Hepatocyte (in vitro differentiated cells): ENCODE results near the gene PDE8B.

ENCODE experiments used
- EZH2 ChIP-seq: fragments of 200-600 bp; sonication (generic); IDR thresholded peaks from 2 replicates; pipeline ENCODE4 v1.6.1; 2016; ENCODE audit warnings: antibody characterized with exemption, mild to moderate bottlenecking, borderline replicate concordance
- EZH2phosphoT487 ChIP-seq: fragments of 200-600 bp; sonication (generic); IDR thresholded peaks from one replicate; pipeline ENCODE4 v1.6.1; 2018; ENCODE audit warnings: antibody characterized with exemption, mild to moderate bottlenecking, low read depth, moderate library complexity; ENCODE audit not compliant: unreplicated experiment, severe bottlenecking
- TF ChIP-seq, protein P1 (sequence below): fragments of 200-600 bp; sonication (generic); IDR thresholded peaks from 2 replicates; pipeline ENCODE4 v1.5.1; 2016; ENCODE audit warnings: antibody characterized with exemption, mild to moderate bottlenecking; ENCODE audit not compliant: poor library complexity

DNA sequence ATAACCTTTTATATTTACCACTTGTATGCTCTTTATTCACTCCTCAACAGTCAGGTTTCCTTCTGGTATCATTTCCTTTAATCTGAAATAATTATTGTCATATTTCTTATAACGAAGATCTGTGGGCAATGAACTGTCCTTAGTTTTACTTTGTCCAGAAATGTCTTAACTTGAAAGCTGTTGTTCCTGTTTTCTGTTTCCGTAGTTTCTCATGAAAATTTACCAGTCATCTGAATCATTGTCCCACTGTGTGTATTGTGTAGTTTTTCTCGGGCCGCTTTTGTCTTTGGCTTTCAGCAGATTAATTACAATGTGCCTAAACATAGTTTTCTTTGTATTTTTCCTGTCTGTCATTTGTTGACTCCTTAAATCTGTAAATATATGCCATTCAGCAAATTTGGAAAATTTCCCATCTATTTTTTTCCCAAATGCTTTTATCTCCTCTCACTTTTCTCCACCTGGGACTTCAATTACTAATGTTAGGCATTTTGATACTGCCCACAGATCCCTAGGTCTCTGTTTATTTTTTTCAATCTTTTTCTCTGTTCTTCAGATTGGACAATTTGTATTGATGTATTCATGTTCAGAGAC lies 74.9 kb downstream of the PDE8B start:
- TF ChIP-seq EZH2: no peak
- TF ChIP-seq, protein P1, sequence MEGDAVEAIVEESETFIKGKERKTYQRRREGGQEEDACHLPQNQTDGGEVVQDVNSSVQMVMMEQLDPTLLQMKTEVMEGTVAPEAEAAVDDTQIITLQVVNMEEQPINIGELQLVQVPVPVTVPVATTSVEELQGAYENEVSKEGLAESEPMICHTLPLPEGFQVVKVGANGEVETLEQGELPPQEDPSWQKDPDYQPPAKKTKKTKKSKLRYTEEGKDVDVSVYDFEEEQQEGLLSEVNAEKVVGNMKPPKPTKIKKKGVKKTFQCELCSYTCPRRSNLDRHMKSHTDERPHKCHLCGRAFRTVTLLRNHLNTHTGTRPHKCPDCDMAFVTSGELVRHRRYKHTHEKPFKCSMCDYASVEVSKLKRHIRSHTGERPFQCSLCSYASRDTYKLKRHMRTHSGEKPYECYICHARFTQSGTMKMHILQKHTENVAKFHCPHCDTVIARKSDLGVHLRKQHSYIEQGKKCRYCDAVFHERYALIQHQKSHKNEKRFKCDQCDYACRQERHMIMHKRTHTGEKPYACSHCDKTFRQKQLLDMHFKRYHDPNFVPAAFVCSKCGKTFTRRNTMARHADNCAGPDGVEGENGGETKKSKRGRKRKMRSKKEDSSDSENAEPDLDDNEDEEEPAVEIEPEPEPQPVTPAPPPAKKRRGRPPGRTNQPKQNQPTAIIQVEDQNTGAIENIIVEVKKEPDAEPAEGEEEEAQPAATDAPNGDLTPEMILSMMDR: no peak
- no peak for TF ChIP-seq EZH2phosphoT487
